HG02642 (cell line): ENCODE data around the gene HDAC4.

ENCODE experiments used
- ATAC-seq: cut with Tn5 transposase; IDR thresholded peaks from one replicate; pipeline ENCODE4 v1.9.1; 2021; ENCODE audit warnings: mild to moderate bottlenecking; ENCODE audit not compliant: unreplicated experiment, poor library complexity

HDAC4 gene

GRCh38 chr2:239015901-239016675, 384.7 kb downstream of the HDAC4 start:
- ATAC-seq = no peak

GRCh38 chr2:239015218-239015900, 385.5 kb downstream of the HDAC4 start:
- no peak for ATAC-seq

DNA sequence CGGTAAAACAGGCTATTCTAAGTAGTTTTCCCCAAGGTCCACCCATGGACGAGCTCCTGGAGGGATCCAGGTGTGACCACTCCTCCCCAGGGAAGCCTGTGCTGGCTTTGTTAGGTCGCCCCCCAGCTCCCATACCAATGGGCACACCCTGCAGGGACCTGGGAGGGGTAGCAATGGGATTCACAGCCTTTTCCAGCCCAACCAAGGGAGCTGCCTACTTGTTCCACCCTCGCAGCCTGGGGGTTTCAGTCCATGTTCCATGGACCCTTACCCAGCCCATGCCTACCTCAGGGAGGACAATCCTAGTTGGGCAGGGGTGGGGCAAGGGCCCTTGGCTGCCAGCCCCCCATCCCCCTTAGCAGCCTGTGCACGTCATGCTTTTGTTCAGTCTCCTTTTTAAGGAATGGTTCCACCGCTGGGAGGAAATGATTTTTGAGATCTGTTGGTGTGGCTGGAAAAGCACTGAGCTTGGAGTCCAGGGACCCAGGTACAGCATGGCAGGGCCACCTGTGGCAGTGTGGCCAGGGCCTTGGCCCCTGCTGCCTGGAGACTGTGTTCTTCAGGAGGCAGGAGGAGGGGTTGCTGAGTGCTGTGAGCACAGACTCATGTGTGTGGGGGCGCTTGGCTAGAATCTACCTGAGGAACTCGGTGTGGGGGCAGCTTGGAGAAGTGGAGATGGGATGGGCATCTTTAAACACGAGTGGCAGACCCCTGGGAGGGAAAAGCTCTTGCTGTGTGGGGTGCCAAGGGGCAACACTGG, 386.2 kb downstream of the HDAC4 start:
- no peak for ATAC-seq

DNA sequence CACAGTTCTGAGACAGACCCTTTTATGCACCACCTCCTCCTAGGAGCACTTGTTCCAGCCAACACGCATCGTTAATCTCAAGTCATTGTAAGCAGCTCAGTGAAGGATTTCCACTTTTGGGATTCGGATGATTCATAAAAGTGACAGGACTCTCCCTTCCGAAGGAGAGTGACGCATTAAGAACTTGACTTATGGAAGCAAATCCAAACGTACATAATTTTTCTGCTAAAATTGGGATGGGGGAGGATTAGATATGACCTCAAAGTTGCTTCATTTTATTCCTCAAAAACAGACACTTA, 387.2 kb downstream of the HDAC4 start:
- no peak for ATAC-seq

DNA sequence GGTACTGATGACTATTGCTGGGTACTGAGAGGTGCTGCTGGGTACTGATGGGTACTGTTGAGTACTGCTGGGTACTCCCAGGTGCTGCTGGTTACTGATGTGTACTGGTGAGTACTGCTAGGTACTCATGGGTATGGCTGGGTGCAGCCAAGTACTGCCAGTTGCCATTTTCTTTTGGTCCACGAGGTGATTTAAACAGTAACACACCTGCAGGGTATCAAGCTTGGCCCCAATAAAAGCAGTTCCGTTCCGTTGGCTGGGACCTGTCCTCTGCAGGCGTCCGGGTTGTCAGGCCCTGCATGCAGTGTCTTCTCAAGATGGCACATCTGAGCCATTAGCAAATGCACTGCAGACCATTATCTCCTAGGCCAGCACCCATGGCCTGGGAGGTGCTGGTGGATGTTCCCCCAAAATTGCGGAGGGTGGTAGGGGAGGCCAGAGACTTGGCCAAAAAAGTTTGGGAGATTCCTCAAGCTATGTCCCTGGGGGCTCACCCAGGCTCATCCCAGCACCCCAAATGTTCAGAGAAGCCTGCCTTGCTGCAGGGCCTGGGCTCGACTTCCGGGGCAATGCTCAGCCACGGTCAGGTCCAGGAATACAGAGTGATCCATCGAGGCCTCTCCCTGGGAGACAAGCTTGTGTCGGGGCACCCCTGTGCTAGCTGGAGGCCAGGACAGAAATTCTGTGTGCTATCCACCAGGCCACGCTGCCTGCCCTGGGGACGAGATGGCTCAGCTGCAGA, 387.7 kb downstream of the HDAC4 start:
- no peak for ATAC-seq

GRCh38 chr2:239012228-239012627, 388.6 kb downstream of the HDAC4 start:
- no peak for ATAC-seq

GRCh38 chr2:239009589-239009961, 391.2 kb downstream of the HDAC4 start:
- ATAC-seq = no peak

DNA sequence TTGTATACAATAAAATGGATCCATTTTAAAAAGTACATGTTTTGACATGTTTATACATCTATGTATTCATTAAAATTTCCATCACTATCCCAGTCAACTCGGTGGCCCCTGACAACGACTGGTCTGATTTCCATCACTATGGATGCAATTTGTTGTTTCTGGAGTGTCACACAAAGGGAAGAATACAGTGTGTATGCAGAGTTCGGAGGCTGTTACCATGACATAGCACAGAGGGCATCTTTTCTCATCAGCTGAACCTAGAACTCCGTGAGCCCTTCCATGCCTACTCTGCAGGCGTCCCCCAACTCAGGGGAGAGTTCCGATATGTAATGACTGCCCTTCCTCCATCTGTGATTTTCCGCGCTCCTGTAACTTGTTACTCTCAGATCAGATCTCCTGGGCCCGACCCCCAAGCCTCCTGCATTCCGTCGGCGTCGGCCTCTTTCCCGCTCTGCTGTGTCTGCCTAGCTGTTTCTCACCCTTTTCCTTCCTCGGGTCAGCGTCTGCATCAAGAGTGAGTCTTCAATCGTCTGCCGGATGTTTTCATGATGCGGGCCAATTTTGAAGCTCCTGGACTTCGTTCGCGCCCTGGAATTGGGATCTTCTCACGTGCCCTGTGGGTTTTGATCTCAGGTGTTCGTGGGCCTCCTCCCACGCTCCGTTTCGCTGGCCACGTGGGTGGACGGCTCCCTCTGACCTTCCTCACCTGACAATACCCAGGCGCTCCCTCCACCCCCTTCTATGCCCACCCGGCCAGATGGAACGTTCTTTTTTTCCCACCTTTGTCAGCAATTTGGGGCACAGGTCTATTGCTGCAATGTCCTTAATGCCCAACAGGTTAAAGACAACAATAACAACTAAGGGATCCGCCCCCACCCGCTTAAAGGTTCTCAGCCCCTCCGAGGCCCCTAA, 391.9 kb downstream of the HDAC4 start:
- ATAC-seq = no peak

DNA sequence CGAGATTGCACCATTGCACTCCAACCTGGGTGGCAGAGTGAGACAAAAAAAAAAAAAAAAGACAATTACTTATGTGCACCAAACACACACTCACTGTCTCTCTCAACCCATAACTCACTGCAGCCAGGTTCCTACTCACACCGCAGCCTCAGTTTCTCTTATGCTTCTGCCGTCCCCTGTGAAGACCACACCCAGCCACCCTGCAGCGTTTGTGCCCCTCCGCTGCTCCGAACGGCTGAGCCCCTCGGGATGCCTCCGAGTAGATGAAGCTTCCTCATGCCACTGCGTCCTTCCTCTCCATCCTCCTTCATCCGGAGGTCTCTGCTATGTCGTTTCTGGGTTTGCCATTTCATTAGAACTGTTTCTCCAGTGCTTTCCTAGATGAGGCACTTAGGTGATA, 392.8 kb downstream of the HDAC4 start:
- ATAC-seq = no peak

GRCh38 chr2:239006622-239007285, 394.1 kb downstream of the HDAC4 start:
- no peak for ATAC-seq

GRCh38 chr2:239005586-239005985, 395.2 kb downstream of the HDAC4 start:
- ATAC-seq = no peak

DNA sequence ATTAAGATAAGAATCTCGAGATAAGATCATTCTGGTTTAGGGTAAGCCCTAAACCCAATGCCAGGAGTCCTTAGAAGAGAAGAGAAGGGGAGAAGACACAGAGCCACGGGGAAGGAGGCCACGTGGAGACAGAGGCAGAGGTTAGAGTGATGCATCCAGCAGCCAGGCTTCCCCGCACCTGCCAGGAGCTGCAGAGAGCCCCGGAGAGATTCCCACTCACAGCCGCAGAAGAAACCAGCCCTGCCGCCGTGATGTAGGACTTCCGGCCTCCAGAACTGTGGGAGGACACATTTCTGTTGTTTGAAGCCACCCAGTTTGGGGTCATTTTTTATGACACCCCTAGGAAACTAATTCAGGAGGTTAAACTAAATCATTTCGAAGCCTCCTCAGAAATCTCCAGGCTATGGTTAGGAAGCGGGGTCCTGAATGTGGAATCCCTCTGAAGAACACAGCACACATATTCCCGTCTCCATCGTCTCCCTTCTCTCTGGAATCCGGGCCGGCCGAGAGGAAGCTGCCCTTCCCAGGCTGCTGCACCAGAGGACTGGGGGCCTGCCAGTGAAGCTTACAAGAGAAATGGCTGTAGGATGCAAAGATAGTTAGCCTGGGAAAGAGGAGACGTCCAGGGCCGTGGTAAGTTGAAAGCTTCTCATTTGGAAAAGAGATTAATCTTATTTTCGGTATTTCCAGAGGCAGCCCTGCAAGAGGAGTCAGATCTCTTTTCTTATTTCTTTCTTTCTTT, 396.4 kb downstream of the HDAC4 start:
- no peak for ATAC-seq

DNA sequence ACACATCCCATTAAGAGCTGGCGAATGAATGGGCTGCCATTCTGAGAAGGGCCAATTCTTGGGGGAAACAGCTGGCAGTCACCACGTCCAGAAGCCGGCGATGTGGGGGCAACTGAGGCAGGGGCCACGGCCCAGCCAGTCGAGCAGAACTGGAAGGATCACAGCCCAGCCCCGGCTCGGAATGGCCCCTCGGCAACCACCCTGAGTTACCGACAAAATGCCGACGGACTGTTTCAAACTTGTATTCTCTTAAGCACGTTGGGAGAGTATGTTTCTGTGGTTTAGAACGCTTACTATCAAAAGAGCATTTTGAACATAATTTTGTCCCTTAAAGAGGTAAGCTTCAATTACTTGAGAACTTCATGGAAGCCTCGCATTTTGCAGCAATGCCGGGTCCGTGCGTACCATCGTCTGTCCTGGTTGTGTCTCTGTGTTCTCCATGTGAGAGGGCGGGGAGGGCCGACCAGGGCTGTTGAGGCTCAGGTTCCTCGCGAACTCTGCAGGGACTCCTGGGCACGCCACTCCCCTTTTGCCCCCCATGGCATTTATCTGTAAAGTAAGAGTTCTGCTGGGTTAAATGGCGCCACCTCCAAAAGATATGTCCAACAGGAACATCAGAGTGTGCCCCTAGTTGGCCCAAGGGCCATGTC, 397.1 kb downstream of the HDAC4 start:
- no peak for ATAC-seq

DNA sequence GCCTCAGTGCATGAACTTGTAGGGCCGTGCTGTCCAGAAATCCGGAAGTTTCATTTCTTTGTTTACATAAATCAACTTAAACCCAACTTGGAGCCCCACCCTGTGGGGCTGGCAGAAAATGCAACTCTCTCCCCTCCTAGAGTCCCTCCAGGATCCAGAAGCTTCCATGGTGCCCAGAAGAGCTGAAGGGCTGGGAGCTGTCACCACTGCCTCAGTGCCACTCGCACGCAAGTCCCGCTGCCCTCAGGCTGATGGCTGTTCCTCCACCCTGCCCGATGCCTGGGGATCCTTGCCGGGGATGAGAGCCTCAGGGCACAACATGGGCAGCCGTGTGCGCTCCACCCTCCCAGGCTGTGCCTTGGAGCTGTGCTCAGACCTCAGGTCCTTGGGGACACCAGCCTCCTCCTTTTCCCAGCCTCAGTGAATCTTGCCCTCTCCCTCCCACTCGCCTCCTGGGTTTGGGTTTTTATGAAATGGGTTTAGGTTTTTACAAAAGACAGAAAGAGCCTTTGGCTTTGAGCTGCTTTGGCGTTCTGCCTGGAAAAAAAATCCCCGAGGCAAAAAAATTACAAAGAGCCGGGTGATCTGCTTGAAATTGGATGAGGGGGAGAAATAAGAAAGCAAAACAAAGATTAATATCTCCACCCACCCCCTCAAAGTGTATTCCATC, 397.7 kb downstream of the HDAC4 start:
- ATAC-seq = no peak

DNA sequence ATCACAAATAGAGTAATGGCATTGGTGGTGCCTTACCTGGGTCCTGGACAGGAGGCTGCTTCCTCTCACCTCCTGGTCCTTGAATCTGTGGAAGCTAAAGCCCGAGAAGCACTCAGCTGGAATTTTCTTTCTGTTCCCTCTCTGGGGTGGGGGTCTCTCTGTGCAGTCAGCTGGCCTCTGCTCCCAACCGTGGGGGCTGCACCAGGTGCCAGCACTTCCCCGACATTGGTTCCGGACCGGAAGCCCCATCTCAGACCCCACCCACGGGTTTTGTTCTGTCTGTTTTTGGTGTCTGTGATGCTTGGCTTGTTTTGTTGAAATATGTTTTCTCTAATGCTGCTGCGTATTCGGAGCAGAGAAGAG, 398.2 kb downstream of the HDAC4 start:
- ATAC-seq = no peak

GRCh38 chr2:239001794-239002193, 399.0 kb downstream of the HDAC4 start:
- ATAC-seq = no peak

DNA sequence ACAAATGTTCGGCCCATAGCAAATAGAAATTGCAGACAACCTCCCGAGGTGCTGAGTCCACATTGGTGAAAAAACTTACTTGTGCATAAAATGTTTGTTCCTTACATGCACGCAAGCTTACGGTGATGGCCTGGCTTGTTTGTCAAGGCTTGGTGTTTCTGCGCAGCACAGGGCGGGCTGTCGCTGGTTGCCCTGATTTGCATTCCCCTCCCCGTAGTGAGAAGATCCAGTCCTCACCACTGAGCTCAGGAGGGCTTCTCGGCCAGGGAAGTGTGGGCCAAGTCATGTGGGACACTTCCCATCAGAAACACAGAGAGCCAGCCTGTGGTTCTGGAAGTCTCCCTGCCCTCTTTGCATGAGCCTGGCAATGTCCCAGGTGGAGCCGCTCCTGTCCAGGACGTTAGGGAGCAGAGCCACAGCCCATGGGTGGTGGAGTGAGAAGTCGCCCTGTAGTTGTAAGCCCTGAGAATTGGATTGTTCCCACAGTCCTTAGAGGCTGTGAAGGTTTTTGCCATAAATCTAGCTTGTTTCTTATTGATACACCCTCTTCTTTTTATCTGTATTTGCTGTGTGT, 400.2 kb downstream of the HDAC4 start:
- no peak for ATAC-seq
